ENCODE results near the gene HCFC1R1.
A peak's percentile ranks its signal among the peaks of the same experiment; 100 is the strongest.

The HCFC1R1 gene

DNA sequence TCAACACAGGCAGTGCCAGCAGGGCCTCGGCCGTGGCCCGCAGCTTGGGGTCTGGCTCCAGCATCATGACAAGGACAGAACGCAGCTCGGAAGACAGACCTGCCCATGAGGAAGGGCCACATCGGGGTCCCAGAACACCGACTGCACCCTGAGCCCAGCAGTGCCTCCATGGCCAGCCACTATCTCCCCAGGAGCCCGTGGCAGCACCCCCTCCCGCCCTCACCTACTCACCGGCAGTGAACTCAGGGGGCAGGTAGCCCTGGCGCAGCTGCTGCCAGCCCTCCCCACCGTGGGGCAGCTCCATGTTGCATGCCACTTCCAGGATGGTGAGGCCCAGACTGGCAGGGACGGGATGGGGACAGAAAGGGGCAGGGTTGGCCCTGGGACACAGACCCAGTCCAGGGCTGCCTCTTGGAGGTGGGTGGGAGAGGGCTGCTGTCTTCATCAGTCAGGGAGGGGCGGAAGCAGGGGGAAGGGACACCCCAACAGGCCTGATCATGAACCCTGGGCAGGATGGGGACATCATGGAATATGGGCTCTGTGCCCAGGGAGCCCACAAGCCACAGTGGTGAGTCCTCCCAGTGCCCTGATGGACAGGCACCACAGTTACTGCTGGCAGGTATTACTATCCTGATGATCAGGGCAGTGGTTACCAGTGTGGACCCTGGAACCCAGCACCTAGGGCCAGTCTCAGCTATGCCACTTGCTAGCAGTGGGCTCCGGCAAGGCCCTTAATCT lies 49.3 kb downstream of the HCFC1R1 start:
- TF ChIP-seq, protein P1, sequence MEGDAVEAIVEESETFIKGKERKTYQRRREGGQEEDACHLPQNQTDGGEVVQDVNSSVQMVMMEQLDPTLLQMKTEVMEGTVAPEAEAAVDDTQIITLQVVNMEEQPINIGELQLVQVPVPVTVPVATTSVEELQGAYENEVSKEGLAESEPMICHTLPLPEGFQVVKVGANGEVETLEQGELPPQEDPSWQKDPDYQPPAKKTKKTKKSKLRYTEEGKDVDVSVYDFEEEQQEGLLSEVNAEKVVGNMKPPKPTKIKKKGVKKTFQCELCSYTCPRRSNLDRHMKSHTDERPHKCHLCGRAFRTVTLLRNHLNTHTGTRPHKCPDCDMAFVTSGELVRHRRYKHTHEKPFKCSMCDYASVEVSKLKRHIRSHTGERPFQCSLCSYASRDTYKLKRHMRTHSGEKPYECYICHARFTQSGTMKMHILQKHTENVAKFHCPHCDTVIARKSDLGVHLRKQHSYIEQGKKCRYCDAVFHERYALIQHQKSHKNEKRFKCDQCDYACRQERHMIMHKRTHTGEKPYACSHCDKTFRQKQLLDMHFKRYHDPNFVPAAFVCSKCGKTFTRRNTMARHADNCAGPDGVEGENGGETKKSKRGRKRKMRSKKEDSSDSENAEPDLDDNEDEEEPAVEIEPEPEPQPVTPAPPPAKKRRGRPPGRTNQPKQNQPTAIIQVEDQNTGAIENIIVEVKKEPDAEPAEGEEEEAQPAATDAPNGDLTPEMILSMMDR (conservative IDR thresholded peaks at IDR 0.05): no peak
- no peak for TF ChIP-seq ZFX (IDR thresholded peaks at IDR 0.05)
- H3K27ac ChIP-seq: peak overlapping the region; percentile 92

DNA sequence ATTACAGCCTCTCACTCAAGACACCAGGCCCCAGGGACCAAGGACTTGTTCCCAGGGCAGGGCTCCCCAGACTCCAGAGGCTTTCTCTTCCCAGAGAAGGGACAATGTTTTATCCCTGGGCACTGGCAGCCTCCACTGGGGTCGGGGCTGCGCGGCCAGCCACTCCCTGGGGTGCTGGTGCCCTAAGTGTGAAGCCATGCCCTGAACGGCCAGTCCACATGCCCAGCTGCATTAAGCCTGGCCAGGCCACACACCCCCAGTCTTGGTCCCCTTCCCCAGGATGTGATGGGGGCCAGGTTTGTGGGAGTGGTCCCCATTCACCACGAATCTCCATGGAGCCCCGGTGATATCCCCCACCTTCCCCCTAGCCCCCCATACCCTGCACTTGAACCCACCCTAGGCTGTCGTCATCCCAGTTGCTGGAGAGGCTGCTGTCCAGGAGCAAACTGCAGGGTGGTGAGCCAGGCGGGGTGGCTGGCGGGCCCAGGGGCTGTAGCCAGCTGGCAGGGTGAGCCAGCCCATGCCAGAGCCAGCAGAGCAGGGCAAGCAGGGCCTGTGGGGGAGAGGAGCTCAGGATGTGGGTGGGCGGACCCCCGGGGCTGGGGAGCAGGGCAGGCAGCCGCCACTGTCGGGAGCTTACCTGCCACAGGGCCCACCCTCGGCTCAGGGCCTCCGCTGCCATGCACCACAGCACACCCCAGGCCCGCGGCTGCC lies 50.0 kb downstream of the HCFC1R1 start:
- H3K27ac ChIP-seq: peak overlapping the region; percentile 92
- TF ChIP-seq, protein P1 (conservative IDR thresholded peaks at IDR 0.05): no peak
- no peak for TF ChIP-seq ZFX (IDR thresholded peaks at IDR 0.05)

DNA sequence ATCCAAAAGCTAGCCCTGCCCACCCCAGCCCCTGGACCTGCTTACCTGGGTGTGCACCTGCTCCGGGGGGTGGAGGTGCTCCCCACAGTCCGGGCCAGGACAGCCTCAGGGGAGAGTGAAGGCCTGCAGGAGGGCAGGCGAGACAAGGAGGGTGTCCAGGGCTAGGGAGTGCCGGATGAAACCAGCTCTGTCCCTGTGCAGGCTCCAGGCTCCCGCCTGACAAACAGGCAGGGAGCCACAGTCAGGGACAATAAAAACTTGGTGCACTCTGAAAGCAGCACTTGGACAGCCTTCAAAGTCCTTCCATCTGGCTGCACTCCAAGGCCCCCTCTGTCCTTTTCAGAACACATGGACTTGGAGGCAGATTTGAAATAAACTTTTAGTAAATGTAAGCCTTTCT lies 50.6 kb downstream of the HCFC1R1 start:
- H3K27ac ChIP-seq: peak overlapping the region; percentile 92
- TF ChIP-seq, protein P1 (conservative IDR thresholded peaks at IDR 0.05): no peak
- TF ChIP-seq ZFX (IDR thresholded peaks at IDR 0.05): no peak

All from C4-2B (cell line).